ENCODE data around the gene SEC31B.

SEC31B gene

DNA sequence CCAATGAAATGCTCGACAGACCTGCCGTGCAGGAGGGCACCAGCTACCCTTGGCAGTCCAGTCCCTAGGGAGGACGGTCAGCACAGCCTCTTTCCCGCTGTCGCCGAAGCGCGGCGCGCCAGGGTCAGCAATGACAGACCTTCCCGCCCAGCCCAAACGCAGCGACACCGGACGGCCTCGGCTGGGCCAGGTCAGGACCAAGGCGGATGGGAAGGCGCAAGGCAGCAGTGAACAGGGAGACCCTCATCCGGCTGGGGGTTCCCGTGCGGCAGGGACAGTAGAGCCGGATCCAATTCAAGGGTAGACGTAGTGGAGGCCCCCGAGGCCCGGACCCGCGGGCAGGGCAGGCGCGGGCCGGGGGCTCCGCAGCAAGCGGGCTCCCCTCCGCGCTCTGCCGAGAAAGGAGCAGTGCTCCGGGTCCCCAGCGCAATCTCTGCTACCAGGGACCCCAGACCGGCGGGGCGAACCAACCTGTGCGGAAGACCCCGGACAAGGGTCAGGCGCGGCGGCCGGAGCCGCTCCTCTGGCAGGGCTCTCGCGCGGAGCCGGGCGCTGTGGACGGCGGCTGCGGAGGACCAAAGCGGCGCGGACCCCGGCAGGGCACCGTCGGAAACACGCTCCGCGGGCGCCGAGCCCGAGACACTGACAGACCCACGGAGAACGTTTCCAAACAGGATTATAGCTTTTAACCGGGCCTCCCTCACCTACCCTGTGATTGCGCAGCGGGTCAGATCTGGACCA is at the start of gene SEC31B:
TSS of gene SEC31B (minus strand) at position 551 of the 741 bp plus-strand sequence. CDS start 2,909 bp downstream, outside the sequence.
- no peak for DNase-seq (ENCODE audit: low read depth in 3 of 3)

DNA sequence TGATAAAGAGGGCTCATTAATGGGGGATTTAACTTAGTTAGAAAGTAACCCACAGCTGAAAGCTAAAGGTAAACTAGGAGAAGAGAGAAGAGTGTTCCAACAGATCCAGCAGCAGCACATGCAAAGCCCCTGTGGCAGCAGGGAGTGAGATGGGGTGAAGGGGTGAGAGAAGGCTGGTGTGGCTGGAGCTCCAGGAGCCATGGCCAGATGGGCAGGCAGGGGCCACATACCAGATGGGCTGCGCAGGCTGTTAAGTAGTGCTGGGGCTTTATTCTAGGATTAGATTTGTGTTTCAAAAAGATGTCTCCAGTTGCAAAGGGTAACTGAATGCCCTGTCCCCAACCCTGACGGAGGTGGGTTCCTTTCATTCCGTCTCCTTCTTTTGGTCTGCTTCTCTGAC is 49.3 kb upstream of the SEC31B start:
- no peak for DNase-seq (ENCODE audit: low read depth in 3 of 3)

DNA sequence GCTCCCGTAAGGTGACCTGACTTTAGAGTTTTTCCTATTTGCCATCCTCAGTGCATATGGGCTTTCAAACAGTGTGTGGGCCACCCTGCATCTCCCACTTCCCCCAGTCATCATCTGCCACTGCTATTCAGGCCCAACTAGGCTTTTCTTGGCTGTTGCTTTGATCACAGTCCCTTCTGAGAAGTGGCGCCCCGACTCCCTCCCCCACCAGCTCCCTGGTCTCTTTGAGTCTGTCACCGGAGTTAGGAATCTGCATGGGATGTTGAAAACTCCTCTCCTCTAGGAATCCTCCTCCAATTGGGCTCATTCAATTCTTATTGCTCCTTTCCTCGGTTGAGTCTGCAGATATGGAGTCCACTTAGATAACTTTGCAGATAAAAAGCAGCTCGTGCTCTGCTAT is 48.2 kb upstream of the SEC31B start:
- no peak for DNase-seq (ENCODE audit: low read depth in 3 of 3)

DNA sequence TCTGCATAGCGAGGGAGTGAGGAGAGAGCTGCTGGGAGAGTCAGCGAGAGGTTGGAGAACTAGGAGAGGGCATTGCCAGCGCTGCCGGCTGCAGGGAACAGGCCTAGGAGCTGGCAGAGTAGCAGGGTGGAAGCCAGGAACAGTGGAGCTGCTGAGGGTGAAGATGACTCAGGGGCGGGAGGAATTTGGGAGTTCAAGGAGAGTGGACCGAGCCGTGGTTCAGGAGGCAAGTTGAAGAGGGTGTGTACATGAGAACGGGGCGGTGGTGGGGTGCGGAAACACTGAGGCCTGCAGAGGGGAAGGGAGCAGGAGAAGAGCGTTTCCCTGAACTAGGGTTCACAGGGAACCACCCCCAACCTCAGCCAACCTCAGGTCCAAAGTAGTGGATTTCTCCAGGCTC is 47.6 kb upstream of the SEC31B start:
- DNase-seq (ENCODE audit: low read depth in 3 of 3) = no peak

- DNase-seq (ENCODE audit: low read depth in 3 of 3) = no peak
These were observed 46.9 kb upstream of the SEC31B start for GRCh38 chr10:100566561-100566960.

DNA sequence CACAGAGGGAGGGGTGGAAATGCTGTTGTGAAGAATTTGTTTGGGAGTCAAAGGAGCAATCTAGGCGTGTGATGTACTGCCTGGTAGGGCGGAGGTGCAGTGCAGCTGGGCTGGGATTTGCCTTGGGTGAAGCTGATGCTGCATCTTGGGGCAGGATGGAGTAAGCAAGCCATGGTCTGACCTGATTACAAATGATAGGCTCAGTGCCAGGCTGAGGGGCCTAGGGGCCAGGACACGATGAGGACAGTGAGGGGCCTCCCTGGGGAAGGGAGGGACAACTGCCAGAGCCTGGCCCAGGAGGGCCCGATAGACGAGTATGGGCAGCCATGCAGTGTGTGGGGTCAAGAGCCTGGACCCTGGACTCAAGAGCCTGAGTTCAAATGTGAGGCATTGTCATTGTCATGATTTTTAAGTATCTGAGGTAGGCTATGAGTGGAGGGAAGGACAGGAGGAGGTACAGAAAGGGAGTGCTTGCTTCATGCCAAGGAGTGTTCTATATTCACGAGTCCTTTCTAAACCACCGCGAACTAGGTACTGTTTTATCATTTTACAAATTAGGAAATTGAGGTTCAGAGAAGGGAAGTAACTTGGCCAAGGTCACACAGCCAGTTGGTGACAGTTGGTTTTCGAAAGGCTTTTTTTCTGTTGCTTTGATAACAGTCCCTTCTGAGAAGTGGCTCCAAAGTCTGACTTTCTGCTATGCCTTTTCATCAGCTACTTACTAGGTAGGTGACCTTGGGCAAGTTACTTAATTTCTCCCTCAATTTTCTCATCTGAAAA is 45.7 kb upstream of the SEC31B start:
- DNase-seq (ENCODE audit: low read depth in 3 of 3) = no peak

GRCh38 chr10:100562008-100562672 is 42.5 kb upstream of the SEC31B start:
- DNase-seq (ENCODE audit: low read depth in 3 of 3) = peak; percentile 60 to 68 (median 65)

DNA sequence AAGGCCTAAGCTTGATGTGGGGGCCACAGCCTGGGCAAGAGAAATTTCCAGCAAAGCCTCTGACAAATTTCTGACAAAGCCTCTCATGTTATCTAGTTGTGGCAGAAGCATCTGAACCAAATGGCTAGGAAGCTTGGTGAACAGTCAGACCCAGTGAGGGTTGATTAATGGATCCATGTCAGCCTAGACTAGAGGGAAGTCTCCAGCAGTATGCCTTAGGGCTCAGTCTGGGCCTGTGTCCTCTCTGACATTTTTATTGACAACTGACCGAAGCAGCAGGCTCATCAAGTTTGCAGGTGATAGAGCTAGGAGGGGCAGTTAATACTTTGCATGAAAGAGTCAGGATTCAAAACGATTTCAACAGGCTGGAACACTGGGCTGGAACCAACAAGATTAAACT is 41.3 kb upstream of the SEC31B start:
- no peak for DNase-seq (ENCODE audit: low read depth in 3 of 3)

DNA sequence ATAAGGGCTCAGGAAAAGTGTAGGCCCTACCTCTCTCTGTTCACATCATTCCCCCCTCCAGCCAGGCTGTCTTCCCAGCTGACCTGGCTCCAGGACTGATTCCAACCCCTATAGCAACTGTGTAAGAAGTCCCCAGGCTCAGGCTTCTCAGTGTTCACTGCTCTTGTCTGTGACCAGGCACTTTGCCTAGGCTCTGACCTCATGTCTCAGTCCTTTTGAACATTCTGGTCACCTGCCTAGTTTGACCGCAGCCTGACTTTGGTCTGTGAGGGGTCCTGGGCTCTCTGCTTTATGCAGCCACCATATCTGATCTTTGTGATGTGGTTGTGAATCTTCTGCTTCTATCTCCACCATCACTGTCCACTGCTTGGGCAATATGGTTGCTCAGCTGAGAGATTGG is 40.6 kb upstream of the SEC31B start:
- no peak for DNase-seq (ENCODE audit: low read depth in 3 of 3)

DNA sequence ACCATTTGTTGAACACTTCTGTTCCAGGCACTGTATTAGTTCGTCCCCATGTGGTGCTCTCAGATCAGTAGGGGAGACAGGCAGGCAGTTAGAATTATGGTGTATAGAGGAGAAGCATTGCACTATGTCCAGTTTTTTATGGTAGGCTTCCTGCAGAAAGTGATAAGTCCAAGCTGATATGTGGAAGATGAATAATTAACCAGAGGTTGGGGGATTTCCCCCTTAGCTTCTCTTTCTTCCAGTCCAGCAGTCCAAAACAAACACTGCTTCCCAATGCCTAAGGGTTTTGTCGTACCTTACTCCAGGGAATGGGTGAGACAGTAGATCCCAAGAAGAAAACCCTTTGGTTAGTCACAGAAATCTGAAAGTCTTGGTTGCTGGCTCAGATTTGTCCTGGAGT is 35.2 kb upstream of the SEC31B start:
- no peak for DNase-seq (ENCODE audit: low read depth in 3 of 3)

GRCh38 chr10:100553929-100554328 is 34.3 kb upstream of the SEC31B start:
- DNase-seq (ENCODE audit: low read depth in 3 of 3) = no peak

- no peak for DNase-seq (ENCODE audit: low read depth in 3 of 3)
These were observed 32.1 kb upstream of the SEC31B start for GRCh38 chr10:100551738-100552137.

- DNase-seq (ENCODE audit: low read depth in 3 of 3) = no peak
These were observed 31.5 kb upstream of the SEC31B start for GRCh38 chr10:100551196-100551595.

DNA sequence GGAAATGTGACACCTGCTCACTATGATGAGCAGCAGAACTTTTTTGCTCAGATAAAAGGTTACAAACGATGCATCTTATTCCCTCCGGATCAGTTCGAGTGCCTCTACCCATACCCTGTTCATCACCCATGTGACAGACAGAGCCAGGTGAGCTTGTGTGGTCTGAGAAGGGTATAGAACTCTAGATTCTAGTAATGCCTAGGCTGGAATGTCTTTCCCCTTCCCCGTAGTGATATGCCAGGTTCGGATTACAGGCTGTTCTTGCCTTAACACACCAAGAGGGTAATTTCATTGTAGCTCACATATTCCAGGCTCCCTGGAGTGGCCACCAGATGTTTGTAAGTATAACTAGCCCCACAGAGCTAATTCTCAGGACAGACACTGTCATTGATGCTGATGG is 25.3 kb upstream of the SEC31B start:
- DNase-seq (ENCODE audit: low read depth in 3 of 3) = no peak

DNA sequence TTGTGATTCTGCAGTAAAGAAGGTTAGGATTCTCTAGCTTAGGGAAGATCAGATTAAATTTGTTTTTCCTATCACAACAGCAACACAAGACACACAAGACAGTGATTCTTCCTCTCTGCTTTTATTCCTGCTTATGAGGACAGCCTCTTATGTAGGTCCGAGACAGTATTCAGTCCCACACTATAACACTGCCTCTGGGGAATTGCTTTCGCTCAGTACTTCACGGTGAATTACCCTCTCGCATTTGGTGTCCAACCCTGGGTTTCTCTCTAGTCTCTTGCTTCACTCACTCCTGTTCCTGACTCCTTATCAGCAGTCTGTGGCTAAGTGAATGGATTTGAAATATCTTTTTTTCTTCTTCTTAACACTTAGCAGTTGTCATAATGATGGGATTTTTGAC is 17.8 kb upstream of the SEC31B start:
- DNase-seq (ENCODE audit: low read depth in 3 of 3) = no peak

DNA sequence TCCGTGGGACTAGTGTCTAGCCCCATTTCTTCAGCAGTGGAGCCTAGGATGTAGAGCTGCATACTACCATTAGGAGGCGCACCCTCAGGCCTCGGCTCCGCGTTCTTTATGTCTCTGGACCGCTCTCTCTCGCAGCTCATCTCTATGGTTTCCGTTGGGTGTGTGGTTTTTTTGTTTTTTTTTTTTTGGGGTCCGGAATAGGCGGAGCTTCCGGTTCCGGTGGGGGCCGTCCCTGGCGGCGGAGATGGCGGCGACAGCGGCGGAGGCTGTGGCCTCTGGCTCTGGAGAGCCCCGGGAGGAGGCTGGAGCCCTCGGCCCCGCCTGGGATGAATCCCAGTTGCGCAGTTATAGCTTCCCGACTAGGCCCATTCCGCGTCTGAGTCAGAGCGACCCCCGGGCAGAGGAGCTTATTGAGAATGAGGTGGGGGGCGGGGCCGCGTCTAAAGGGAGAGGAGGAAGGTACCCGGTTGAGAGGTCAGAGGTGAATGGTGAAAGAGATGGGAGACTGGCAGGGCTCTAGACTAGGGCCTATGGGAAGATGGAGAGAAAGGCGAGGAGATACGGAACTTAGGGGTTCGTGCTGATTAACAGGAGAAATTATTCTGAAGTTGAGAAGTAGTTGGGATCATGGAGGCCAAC is 16.2 kb upstream of the SEC31B start, which contains the start of gene HIF1AN:
TSS of gene HIF1AN (plus strand) at position 229 of the 639 bp plus-strand sequence. CDS start at position 245, 16 bp downstream.
- peak; percentile 60 to 82 (median 75) for DNase-seq (ENCODE audit: low read depth in 3 of 3)

DNA sequence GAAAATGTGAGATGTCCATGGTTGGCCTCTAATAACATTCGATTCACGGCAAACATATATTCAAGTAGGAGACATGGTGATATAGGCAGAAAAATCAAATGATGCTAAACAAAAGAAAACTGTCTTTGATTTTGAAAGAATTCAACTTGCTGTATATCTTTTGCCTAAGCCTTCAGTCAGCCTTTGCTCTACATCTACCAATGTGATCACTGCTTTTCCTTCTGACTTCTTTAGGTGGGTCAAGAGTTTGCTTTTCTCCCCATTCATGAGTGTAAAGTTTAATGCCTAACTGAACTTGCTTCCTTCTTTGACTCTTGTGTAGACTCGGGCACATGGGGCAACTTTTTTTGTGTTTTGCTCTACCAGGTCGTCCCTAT is 15.7 kb upstream of the SEC31B start:
- no peak for DNase-seq (ENCODE audit: low read depth in 3 of 3)

- no peak for DNase-seq (ENCODE audit: low read depth in 3 of 3)
These were observed 15.1 kb upstream of the SEC31B start for GRCh38 chr10:100534726-100535125.

- DNase-seq (ENCODE audit: low read depth in 3 of 3) = no peak
These were observed 12.1 kb upstream of the SEC31B start for GRCh38 chr10:100531761-100532160.

- peak; percentile 71 to 79 (median 74) for DNase-seq (ENCODE audit: low read depth in 3 of 3)
These were observed 10.0 kb upstream of the SEC31B start, which contains the start of gene NDUFB8 for GRCh38 chr10:100529475-100530298. Gene NDUFB8 (minus strand): TSS chr10:100529871. CDS start chr10:100529851, 20 bp downstream.

GRCh38 chr10:100528921-100529474 is 9.3 kb upstream of the SEC31B start:
- DNase-seq (ENCODE audit: low read depth in 3 of 3) = no peak

Measured in stimulated activated CD4-positive, alpha-beta T cell treated with anti-CD3 and anti-CD28 coated beads, TNF-alpha, amount 100 ng/mL, for 4 hours (primary cell).